Inferior parietal cortex (tissue), 1 donor: ENCODE measurements around the gene SRI.

Experiments used
- DNase-seq: peaks from one replicate; pipeline ENCODE4 v3.0.0-alpha.2; 2016; ENCODE audit errors: extremely low spot score

The SRI gene

GRCh38 chr7:88224601-88225275 is 4.9 kb upstream of the SRI start:
- no peak for DNase-seq

DNA sequence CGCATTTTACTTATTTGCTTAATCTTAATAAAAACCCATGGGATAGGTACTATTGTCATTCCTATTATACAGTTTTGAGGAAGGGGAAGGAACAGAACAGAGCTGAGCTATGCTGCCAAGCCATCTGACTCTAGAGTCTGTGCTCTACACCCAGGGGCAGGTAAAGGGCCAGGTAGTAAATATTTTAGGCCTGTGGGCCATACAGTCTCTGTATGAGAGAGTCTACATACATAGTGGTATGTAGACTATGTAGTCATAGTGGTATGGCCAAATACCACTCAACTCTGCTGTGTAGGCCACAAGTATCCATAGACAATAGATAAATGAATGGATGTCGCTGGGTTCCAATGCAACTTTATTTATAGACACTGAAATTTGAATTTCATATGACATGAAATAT is 3.4 kb upstream of the SRI start:
- DNase-seq, result no peak

DNA sequence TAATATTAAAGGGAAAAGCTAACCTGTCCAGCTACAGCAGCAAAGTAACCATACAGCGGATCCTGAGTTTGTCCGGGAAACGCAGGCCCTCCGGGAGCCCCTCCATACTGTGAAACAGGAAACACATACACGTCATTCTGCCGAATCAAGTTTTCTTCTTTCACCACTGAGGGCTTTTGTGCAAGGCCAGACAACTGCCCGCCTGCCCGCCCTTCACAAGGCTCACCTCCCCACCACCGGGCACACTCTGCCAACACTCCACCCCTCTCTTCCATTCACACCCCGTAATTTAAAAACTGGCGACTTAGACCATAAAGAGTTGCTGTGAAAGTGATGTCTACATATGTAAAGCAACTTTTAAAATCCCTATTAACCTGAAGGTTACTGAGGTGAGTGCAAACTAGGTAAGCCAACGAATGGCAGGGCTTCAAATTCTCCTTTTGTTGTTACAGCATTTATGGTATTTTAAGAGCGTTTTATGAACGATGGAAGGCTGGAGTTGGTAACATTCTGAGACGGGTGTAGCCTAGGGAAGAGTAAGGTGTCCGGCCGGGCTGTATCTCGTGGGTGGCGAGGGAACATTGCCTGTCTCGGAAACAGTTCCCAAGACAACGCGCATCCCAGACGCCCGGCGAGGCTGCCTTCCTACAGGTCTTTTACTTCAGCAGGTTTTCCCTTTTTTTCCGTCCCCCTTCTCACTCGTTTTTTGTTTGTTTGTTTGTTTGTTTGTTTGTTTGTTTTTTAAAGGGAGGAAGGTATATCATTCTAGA is 817 bp downstream of the SRI start:
- DNase-seq, result no peak

DNA sequence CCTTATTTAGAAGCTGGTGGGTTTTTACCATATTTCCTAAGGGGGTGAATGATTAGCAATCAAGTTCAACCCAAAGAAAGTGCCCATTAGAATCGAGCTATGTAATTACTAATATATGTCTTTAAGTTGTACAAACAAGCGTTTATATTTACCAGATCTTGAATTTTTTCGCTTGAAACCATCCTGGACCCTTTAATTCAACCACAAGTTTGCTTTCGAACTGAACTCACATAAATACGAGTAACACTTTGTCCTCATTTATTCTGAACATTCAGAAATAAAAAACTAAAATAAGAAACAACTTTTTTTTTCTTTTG is 1.5 kb downstream of the SRI start:
- DNase-seq, result no peak

- DNase-seq, result no peak
Observed at GRCh38 chr7:88217675-88218428, 2.0 kb downstream of the SRI start.

GRCh38 chr7:88216276-88216675 is 3.6 kb downstream of the SRI start:
- no peak for DNase-seq

GRCh38 chr7:88215295-88215694 is 4.5 kb downstream of the SRI start:
- no peak for DNase-seq

- no peak for DNase-seq
Observed at GRCh38 chr7:88214456-88214855, 5.4 kb downstream of the SRI start.

GRCh38 chr7:88212918-88213317 is 6.9 kb downstream of the SRI start:
- no peak for DNase-seq

DNA sequence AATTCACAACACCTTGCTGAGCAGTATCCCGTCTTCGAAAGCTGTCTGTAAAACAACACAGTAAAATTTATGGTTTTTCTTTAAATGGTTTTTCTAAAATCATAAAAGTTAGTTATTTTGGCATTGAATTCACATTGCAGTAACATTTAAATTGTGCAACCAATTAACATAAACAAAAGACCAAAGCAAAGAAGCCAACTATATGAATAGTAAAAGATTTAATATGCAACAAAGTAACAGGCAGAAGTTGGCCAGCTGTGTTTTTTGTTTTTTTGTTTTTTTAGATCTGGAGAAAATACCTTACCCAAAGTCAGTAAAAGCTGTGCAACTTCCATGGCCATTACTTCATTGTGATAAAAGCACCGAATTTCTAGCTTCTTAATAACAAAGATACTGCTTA is 11.3 kb downstream of the SRI start:
- DNase-seq, result no peak

DNA sequence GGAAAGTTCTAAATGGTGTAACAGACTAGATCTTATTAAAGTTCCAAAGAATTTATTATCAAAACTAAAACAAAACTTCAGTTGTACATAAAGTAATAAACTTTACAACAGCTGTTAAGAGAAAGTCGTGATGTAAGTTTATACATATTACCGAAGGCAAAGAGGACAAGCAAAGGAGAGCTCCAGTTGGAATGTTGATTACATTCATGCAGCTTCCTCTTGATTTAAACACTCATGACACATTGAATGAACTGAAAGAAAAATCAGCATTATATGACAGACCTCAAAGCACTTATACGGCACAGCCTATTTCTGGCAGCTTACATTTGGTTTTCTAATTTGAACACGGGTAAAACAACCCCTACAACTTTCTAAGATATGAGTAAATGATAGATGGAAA is 13.6 kb downstream of the SRI start:
- no peak for DNase-seq

- DNase-seq, result no peak
Observed at GRCh38 chr7:88205179-88205578, 14.7 kb downstream of the SRI start.

DNA sequence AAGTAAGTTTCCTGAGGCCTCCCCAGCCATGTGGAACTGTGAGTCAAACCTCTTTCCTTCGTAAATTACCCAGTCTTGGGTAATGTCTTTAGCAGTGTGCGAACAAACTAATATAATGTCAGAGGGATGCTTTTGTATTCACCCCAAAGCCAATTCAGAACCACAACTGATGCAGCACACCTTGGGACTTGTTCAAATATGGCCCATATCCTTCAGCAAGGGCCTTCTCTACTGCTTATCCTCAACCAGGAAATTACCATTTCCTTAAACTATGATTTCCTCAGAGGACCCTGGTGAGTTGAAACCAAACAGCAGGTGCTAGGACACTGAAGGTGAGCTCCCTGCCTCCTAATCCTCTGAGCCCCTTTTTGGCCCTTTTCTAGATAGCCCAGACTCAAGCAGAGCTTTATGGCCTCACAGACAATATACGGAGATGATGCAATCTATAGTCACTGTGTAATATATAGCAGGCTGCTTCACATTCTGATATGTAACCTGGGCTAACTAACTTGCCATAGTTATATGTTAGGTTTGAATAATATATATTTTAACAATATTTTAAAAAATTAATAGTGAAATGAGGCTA is 15.2 kb downstream of the SRI start:
- no peak for DNase-seq

GRCh38 chr7:88203401-88203800 is 16.4 kb downstream of the SRI start:
- DNase-seq, result no peak

GRCh38 chr7:88202799-88203198 is 17.0 kb downstream of the SRI start:
- DNase-seq, result no peak

DNA sequence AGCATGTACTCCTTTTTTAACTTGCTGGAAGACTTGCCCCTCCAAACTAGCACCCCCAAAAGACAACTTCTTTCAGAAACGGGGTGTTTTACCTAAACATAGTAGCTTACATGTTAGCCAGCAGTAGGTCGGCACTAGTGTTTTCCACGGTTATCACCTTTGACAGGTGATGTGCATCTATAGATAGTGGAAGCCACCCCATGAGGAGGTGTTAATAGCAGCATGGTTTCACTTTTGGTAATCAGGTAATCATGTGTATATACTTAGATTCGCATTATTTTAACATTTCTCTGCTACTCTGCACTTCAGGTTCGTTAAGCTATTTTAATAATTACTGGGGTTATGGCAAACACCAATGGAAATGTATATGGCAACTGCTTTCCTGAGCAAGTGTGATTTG is 17.6 kb downstream of the SRI start:
- no peak for DNase-seq

DNA sequence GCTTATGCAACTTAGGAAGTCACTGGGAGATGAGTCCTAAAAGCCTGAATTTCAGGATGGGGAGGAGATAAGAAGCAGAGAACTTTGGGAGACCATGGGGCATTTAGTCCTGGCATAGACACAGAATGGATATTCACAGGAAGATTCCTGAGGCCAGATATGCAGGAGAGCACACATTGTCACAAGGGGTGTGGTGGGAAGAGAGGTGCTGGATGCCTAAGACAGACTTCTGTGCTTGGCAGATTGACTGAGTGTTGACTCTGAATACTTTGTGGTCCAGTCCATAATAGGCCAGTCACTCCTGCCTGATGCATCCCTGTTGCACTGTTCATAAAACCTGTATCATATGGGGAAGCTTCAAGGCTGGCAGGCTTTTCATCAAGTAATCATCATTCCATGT is 18.5 kb downstream of the SRI start:
- no peak for DNase-seq

DNA sequence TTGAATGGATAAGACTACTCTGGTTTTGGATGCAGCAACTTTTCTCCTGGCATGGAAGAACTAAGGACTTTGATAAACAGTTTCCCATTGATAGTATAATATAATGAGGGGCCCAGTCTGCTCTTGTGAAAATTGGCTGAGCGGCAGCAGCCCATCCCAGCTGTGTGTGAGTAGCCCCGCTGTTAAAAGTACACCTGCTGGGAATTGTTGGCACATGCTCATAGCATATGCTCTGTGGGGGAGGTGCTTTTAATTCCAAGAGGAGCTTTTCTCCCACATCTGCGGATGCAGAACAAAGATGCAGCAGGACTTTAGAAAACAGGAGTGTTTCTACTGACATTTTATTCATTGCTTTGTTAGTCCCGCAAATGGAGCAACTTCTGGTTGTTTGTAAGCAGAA is 19.0 kb downstream of the SRI start:
- DNase-seq, result no peak

DNA sequence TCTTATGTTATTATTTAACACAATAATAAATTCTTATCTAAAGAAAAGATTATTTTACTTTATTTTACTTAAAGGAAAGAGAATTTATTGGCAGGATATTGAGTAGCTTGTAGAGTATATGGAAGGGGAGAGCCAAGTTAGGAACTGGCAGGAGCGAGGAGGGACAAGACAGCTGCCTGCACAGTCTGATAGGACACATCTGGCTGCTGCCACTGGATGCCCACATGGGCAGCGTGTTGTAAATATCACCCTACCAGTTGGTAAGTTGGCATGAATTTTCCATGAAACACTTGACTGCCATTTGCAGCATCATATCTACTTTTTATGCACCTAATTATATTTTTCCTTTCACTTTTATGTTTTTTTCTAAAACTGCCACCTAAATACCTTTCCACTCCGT is 19.6 kb downstream of the SRI start:
- DNase-seq, result no peak

DNA sequence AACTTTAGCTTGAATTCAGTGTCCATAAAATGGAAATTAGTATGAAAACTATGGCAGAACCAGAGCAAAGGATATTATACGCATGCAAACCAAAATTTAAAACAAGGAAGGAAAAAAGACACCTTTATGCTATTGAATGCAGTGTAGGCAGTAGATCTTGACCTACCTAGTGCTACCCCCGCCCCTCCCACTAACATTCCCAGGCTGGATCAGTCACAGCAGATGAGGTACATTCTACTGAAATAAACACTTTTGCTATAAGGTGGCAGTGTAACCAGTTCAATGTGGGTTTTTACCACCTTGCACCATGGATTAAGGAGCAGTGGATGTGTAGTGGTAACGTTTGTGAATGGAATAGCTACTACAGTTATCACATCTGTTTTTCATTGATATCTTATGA is 27.9 kb downstream of the SRI start:
- no peak for DNase-seq

- DNase-seq, result no peak
Observed at GRCh38 chr7:88185650-88186049, 34.2 kb downstream of the SRI start.

DNA sequence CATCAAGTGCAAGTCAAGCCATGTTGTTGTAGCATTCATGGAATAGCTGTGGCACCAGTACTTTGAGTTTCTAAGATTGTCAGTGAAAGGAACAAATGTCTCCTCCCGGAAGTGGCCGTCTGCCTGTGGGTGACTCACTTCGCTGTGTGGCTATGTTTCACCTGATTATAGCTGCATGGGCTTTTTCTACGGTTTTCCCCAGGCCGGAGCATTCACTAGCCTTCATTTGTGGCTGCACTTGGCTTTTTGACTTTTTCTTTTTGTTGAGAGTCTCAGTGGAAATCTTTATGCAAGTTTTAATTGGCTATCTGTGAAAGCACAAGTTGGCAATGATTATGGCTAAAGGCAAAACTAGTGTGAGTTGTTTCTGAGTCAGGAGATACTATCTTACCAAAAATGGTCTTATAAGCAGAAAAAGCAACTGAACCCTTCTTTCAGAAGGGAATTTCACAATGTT is 35.0 kb downstream of the SRI start:
- DNase-seq, result no peak

DNA sequence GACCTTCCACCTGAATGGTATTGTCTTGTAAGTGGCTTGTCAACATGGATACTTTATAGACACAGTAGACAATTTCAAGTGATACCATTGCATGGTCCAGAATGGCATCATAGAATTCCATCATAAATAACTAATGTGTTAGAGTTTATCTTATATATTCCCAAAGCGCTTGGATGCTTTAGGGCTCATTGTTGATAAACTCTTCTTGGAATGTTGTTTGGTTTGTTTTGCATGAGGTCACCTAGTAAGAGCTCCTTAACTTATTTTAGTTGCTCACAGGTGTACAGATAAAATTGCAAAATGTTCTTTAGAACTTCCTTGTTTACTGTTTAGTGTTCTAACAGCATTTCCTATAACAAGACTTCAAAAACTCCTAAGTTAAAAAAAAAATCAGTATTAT is 36.8 kb downstream of the SRI start:
- no peak for DNase-seq
